Testis (tissue), 3 donors: ENCODE data around the gene SLC38A1. TPM values are rescaled to one million over a fixed set of nuclear protein-coding genes. Genes with fewer than 3 reads are reported as not detected.

Experiments used
- DNase-seq: peaks from one replicate; pipeline ENCODE4 v3.0.0-alpha.2; 2019
- H3K27ac ChIP-seq, 2 donors: fragments of 200-600 bp; sonication (generic); one replicate each; pipeline ENCODE4 v1.5.1; 2019
- H3K27me3 ChIP-seq: fragments of 200-600 bp; sonication (generic); one replicate; pipeline ENCODE4 v1.5.1; 2019
- H3K36me3 ChIP-seq: fragments of 200-600 bp; sonication (generic); one replicate; pipeline ENCODE4 v1.5.1; 2017; ENCODE audit warnings: low read depth; ENCODE audit errors: missing control alignments
- H3K4me1 ChIP-seq: fragments of 200-600 bp; sonication (generic); one replicate; pipeline ENCODE4 v1.5.1; 2019
- H3K4me3 ChIP-seq, 2 donors: fragments of 200-600 bp; sonication (generic); one replicate each; pipeline ENCODE4 v1.5.1; 2017 to 2019
- H3K9me3 ChIP-seq: fragments of 200-600 bp; sonication (generic); one replicate; pipeline ENCODE4 v1.5.1; 2017
- POLR2A ChIP-seq: fragments of 450-650 bp; IDR thresholded peaks from one replicate; pipeline ENCODE4 v1.6.1; 2017; ENCODE audit warnings: antibody characterized with exemption, mild to moderate bottlenecking, moderate library complexity
- WGBS, 2 donors: methylation state at CpG; one replicate each; pipeline ENCODE4 v1.1.5; 2018; 5-methylcytosine and 5-hydroxymethylcytosine counted together
- intact Hi-C: fragments of 100-400 bp; cut with DNase I; formaldehyde crosslinking; loops from one replicate; pipeline ENCODE4 v1.15.1; 2023; ENCODE audit warnings: low total_unique reads
- polyA plus RNA-seq: library from polyadenylated mRNA; stranded (reverse); fragments of 350-450 nt; fragmentation: Illumina TruSeq; extraction: RNeasy Lipid Tissue Mini Kit (QIAGEN cat#74804); gene quantifications from one replicate; pipeline ENCODE4 v1.2.3, GENCODE V29; 2014; ENCODE audit warnings: low read depth, low replicate concordance; ENCODE audit not compliant: insufficient read depth
- total RNA-seq, 2 donors: library from RNA; depleted of rRNA; stranded (reverse); fragments of >200 nt; gene quantifications; one replicate each; pipeline ENCODE4 v1.2.3, GENCODE V29; 2016
- TF ChIP-seq, protein P1 (sequence below), 3 experiments: fragments of 450-650 bp in 2 of 3; fragments of 200-600 bp in 1 of 3; sonication (generic) in 1 of 3; IDR thresholded peaks; one replicate each; pipeline ENCODE4 v1.5.1; 2016 to 2019; ENCODE audit warnings: antibody characterized with exemption in 3 of 3, mild to moderate bottlenecking in 2 of 3, moderate library complexity in 1 of 3

The SLC38A1 gene
- total and polyA plus RNA-seq, 3 donors from 2014 or later = 1.6 to 8.7 (median 4.0) TPM

DNA sequence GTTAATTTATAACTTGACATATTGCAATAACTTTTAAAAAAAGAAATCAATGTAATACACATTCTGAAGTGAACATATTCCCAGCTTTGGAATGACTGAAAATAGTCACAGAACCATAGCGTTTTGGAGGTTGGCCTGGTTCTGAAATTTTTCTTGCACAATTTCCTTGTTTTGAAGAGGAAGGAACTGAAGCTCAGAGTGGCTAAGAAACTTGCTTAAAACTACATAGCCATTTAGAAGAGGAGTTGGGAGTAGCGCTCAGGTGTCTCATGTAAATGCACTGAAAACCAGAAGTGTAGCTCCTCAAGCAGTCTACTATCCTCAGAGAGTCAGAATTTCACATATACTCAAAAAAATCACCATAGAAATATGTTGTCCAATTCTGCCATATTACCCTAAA, 41.2 kb downstream of the SLC38A1 start:
- DNase-seq = no peak
- H3K27me3 ChIP-seq = no peaks in the 10 kb centered on the region
- no peak overlapping the region for H3K27ac ChIP-seq
- H3K9me3 ChIP-seq = no peaks in the 10 kb centered on the region
- intact Hi-C loops = no loop called here
- no peaks in the 10 kb centered on the region for H3K4me1 ChIP-seq
- 86 to 88% methylated on average over 2 of the region's 2 CpGs for WGBS, 2 donors
- no peak for TF ChIP-seq POLR2A
- TF ChIP-seq, protein P1, sequence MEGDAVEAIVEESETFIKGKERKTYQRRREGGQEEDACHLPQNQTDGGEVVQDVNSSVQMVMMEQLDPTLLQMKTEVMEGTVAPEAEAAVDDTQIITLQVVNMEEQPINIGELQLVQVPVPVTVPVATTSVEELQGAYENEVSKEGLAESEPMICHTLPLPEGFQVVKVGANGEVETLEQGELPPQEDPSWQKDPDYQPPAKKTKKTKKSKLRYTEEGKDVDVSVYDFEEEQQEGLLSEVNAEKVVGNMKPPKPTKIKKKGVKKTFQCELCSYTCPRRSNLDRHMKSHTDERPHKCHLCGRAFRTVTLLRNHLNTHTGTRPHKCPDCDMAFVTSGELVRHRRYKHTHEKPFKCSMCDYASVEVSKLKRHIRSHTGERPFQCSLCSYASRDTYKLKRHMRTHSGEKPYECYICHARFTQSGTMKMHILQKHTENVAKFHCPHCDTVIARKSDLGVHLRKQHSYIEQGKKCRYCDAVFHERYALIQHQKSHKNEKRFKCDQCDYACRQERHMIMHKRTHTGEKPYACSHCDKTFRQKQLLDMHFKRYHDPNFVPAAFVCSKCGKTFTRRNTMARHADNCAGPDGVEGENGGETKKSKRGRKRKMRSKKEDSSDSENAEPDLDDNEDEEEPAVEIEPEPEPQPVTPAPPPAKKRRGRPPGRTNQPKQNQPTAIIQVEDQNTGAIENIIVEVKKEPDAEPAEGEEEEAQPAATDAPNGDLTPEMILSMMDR (IDR thresholded peaks at IDR 0.05) = no peak
- H3K36me3 ChIP-seq = no peaks in the 10 kb centered on the region
- no peak overlapping the region for H3K4me3 ChIP-seq

- no peaks in the 10 kb centered on the region for H3K27me3 ChIP-seq
- WGBS, 2 donors = 56 to 64% methylated on average over 1 of the region's 1 CpG
- H3K4me3 ChIP-seq = no peak overlapping the region
- no peak overlapping the region for H3K27ac ChIP-seq
- H3K36me3 ChIP-seq = no peaks in the 10 kb centered on the region
- no peak for DNase-seq
- no peaks in the 10 kb centered on the region for H3K4me1 ChIP-seq
- H3K9me3 ChIP-seq = no peaks in the 10 kb centered on the region
- intact Hi-C loops = no loop called here
- TF ChIP-seq, protein P1 (IDR thresholded peaks at IDR 0.05) = no peak
- no peak for TF ChIP-seq POLR2A
These were observed 44.5 kb downstream of the SLC38A1 start for GRCh38 chr12:46224386-46224785.

DNA sequence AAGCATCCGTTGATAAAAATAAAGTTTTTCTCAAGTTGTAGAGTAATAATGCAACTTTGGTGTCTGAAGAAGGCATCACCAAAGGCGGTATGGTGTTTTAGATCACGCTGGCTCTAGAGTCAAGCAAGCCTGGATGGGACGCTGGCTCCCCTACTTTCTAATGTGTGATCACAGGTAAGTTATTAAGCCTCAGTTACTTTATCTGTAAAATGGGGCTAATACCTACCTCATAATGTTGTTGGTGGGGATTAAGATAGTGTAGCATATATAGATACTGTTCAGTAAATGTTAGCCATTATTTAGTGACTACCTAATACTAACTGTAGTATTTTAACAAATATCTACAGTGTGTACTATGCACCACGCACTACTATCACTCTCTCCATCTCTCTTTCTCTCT, 45.8 kb downstream of the SLC38A1 start:
- WGBS, 2 donors = 92 to 95% methylated on average over 5 of the region's 5 CpGs
- no peaks in the 10 kb centered on the region for H3K4me1 ChIP-seq
- no peak overlapping the region for H3K27ac ChIP-seq
- H3K4me3 ChIP-seq = no peak overlapping the region
- intact Hi-C loops = no loop called here
- DNase-seq = no peak
- no peaks in the 10 kb centered on the region for H3K9me3 ChIP-seq
- TF ChIP-seq POLR2A = no peak
- TF ChIP-seq, protein P1 (IDR thresholded peaks at IDR 0.05) = no peak
- H3K27me3 ChIP-seq = no peaks in the 10 kb centered on the region
- no peaks in the 10 kb centered on the region for H3K36me3 ChIP-seq

DNA sequence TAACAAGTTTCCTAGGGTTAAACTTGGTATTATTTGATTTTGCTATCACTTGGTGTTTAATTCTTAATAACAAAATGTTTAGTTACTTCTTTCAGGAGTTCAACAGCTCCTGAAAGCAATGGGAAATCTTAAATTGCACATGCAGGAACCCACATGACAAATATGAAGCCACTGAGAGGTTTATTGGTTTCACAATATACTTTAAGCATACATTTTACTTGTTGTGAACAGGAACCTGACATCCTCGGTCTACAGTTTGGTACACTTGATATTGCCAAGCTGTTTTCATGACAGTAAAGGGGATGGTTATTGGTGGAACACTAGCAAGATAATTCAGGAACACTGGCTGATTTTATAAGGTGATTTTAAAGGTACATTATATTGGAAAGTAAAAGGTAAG, 46.2 kb downstream of the SLC38A1 start:
- intact Hi-C loops = no loop called here
- H3K4me3 ChIP-seq = no peak overlapping the region
- H3K27me3 ChIP-seq = no peaks in the 10 kb centered on the region
- H3K36me3 ChIP-seq = no peaks in the 10 kb centered on the region
- TF ChIP-seq, protein P1 (IDR thresholded peaks at IDR 0.05) = no peak
- no peak for TF ChIP-seq POLR2A
- H3K27ac ChIP-seq = no peak overlapping the region
- DNase-seq = no peak
- H3K9me3 ChIP-seq = no peaks in the 10 kb centered on the region
- H3K4me1 ChIP-seq = no peaks in the 10 kb centered on the region
- 82 to 85% methylated on average over 1 of the region's 1 CpG for WGBS, 2 donors

DNA sequence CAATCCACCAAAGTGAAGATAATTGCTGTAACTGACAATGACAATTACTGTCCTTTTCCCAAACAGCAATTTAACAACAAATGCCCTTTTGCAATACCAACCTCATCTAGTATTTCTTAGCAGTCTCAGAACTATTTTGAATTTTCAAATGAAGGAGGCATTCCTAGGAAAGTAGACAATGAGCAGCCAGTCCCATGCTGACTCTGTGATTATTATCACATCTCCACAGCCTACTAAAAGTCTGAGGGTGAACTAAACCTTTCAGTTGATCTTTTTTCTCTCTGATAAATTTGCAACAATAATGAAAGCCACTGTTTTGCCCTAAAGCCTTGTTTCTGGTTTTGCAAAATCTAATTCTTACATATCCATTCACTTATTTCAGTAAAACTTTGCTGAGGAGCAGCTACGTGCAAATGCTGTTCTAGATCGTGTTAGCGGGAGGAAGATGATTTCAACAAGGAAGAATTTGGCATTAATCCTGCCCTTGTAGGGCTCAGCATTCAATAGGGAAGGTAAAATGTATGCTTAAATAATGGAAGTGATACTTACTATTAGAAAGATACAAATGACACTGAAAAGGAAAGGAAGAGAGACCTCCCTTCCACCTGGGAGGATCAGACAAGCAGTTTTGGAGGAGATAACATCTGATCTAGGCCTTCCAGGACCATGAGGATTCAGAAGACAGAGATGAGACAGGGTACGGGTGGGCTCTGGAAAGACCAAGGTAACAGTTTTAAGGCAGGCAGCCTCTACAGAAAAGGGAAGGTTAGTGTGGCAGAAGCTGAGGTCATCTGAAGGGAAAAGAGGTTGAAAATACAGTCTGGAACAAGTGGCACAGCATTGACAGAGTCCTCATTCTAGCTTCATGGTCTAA, 47.4 kb downstream of the SLC38A1 start:
- no peak overlapping the region for H3K27ac ChIP-seq
- H3K9me3 ChIP-seq = no peaks in the 10 kb centered on the region
- H3K4me3 ChIP-seq = no peak overlapping the region
- H3K27me3 ChIP-seq = no peaks in the 10 kb centered on the region
- TF ChIP-seq, protein P1 (IDR thresholded peaks at IDR 0.05) = no peak
- TF ChIP-seq POLR2A = no peak
- intact Hi-C loops = no loop called here
- WGBS, 2 donors = 74 to 76% methylated on average over 4 of the region's 4 CpGs
- no peak for DNase-seq
- no peaks in the 10 kb centered on the region for H3K4me1 ChIP-seq
- no peaks in the 10 kb centered on the region for H3K36me3 ChIP-seq
